A673 (cell line): ENCODE results near the gene MAP3K7CL.

Source experiments
- CTCF ChIP-seq: fragments of 300-800, 200-600 bp; sonication (generic); conservative IDR thresholded peaks from 2 replicates; pipeline ENCODE4 v1.5.1; 2017; ENCODE audit warnings: low read depth, mild to moderate bottlenecking, antibody characterized with exemption, low read length, moderate library complexity, mixed read lengths
- EZH2 ChIP-seq: fragments of 200-600 bp; sonication (generic); IDR thresholded peaks from 2 replicates; pipeline ENCODE4 v1.6.1; 2017; ENCODE audit warnings: borderline replicate concordance, low read depth, mild to moderate bottlenecking, mixed read lengths, antibody characterized with exemption, low read length; ENCODE audit not compliant: poor library complexity, severe bottlenecking

DNA sequence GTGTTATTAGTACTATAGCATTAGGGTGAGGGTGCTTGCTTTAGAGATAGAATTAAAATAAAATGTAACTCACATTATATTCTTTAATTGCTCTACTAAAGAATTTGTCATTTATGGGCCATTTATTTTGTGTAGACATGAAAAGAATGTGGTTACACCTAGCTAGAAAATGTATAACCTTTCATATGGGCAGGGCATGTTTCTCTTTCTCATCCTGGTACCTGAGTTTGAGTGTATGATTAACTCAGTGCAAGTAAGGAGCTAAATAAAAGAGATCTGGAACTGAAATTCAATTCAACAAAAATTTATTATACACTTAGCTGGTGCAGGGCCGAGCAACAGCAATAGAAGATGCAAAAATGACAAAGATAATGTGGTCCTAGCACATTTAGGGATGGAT is 47.4 kb downstream of the MAP3K7CL start:
- TF ChIP-seq CTCF (no peak), EZH2 (no peak)
